ENCODE results near the gene APCDD1.
A peak's percentile ranks its signal among the peaks of the same experiment; 100 is the strongest.

The APCDD1 gene

DNA sequence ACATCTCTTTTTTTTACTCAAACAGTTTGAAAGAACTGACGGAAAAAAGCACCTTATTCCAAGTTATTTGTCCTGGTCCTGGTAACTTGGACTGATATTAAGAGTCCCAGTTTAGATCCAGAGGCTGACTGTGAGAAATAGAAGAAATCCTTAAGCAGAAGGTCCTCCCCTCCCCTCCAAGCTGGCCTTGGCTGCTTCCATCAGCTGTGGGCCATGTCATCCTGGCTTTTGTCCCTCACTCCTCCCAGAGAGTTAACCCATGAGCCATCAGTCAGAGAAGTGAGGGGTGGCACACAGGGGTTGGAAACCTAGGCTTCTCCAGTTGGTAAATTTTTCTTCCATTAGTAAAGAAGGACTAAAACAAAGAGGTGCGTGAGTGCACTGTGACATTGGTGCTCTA, 61.6 kb downstream of the APCDD1 start:
- no peak overlapping the region for H3K27ac ChIP-seq
- no peak overlapping the region for H3K4me2 ChIP-seq (ENCODE audit: low read length)
- H3K9ac ChIP-seq, result no peak overlapping the region
- H3K4me1 ChIP-seq, result no peaks in the 10 kb centered on the region
- no peaks in the 10 kb centered on the region for H3K9me3 ChIP-seq (ENCODE audit: control insufficient read depth, low read length)
- H3K36me3 ChIP-seq (ENCODE audit: control insufficient read depth, insufficient read depth, low read length), result no peaks in the 10 kb centered on the region
- no peak overlapping the region for H3K4me3 ChIP-seq (ENCODE audit: low read depth, low read length)
- no peaks in the 10 kb centered on the region for H3K79me2 ChIP-seq
- no peak overlapping the region for H2AFZ ChIP-seq
- TF ChIP-seq, protein P1, sequence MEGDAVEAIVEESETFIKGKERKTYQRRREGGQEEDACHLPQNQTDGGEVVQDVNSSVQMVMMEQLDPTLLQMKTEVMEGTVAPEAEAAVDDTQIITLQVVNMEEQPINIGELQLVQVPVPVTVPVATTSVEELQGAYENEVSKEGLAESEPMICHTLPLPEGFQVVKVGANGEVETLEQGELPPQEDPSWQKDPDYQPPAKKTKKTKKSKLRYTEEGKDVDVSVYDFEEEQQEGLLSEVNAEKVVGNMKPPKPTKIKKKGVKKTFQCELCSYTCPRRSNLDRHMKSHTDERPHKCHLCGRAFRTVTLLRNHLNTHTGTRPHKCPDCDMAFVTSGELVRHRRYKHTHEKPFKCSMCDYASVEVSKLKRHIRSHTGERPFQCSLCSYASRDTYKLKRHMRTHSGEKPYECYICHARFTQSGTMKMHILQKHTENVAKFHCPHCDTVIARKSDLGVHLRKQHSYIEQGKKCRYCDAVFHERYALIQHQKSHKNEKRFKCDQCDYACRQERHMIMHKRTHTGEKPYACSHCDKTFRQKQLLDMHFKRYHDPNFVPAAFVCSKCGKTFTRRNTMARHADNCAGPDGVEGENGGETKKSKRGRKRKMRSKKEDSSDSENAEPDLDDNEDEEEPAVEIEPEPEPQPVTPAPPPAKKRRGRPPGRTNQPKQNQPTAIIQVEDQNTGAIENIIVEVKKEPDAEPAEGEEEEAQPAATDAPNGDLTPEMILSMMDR (IDR thresholded peaks at IDR 0.05), result no peak
- H3K27me3 ChIP-seq (ENCODE audit: control insufficient read depth, insufficient read depth, low read length), result no peaks in the 10 kb centered on the region

DNA sequence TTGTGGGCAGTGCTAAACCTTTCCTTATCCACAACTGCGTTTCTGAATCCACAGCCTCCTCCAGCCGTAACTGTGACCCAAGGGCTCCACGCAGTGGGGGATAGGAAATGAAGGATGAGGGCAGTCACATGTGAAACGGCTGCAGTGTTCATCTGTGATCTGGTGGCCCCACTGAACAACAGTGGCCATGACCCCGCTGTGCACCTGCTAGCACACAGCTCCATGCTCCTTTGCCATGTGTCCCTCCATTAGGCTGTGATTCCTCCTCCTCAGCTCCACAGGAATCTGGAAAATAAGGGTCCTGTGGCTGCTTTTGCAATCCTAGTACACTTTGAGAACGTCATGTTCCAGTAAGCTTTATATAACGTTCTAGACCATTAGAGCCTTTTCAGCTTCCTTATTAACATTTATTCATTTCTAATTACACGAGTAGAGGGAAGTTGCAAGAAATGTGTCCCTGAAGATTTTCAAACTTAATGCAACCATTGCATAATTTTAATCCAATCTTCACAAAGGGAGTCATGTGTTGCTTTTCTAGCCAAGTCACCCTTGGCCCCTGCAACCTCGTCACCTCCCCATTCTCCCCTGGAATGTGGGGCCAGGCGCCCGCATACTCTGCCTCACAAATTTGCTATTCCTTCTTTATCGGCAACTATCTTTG, 64.3 kb downstream of the APCDD1 start:
- Histone ChIP-seq H3K4me1 (no peaks in the 10 kb centered on the region), H3K36me3 (ENCODE audit: control insufficient read depth, insufficient read depth, low read length) (no peaks in the 10 kb centered on the region), H3K4me2 (ENCODE audit: low read length) (no peak overlapping the region), H3K4me3 (ENCODE audit: low read depth, low read length) (no peak overlapping the region), H2AFZ (peak overlapping the region; percentile 50), H3K27ac (no peak overlapping the region), H3K9me3 (ENCODE audit: control insufficient read depth, low read length) (no peaks in the 10 kb centered on the region), H3K27me3 (ENCODE audit: control insufficient read depth, insufficient read depth, low read length) (no peaks in the 10 kb centered on the region), H3K79me2 (no peaks in the 10 kb centered on the region), H3K9ac (no peak overlapping the region)
- TF ChIP-seq, protein P1 (IDR thresholded peaks at IDR 0.05), result no peak

DNA sequence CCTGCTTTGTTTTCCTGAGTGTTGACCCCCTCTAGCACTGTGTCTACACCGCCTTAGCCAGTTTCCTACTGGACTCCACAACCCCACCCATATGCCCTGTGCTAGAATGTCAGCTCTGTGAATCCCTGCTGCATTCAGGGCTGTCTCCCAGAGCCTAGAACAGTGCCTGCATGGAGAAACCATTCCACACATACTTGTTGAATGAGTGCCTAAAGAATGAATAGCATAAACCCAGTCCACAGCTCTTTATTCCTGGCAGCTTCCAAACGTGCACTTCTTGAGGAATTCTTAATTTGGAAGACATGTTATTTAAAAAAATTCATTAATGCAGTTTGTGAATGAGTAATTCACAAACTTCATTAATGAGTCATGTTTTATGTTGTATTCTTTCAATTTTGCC, 64.9 kb downstream of the APCDD1 start:
- H3K9ac ChIP-seq, result no peak overlapping the region
- H3K79me2 ChIP-seq, result no peaks in the 10 kb centered on the region
- H3K4me2 ChIP-seq (ENCODE audit: low read length), result no peak overlapping the region
- no peak overlapping the region for H2AFZ ChIP-seq
- no peak overlapping the region for H3K4me3 ChIP-seq (ENCODE audit: low read depth, low read length)
- H3K4me1 ChIP-seq, result no peaks in the 10 kb centered on the region
- H3K27ac ChIP-seq, result no peak overlapping the region
- TF ChIP-seq, protein P1 (IDR thresholded peaks at IDR 0.05), result no peak
- H3K36me3 ChIP-seq (ENCODE audit: control insufficient read depth, insufficient read depth, low read length), result no peaks in the 10 kb centered on the region
- H3K9me3 ChIP-seq (ENCODE audit: control insufficient read depth, low read length), result no peaks in the 10 kb centered on the region
- no peaks in the 10 kb centered on the region for H3K27me3 ChIP-seq (ENCODE audit: control insufficient read depth, insufficient read depth, low read length)

DNA sequence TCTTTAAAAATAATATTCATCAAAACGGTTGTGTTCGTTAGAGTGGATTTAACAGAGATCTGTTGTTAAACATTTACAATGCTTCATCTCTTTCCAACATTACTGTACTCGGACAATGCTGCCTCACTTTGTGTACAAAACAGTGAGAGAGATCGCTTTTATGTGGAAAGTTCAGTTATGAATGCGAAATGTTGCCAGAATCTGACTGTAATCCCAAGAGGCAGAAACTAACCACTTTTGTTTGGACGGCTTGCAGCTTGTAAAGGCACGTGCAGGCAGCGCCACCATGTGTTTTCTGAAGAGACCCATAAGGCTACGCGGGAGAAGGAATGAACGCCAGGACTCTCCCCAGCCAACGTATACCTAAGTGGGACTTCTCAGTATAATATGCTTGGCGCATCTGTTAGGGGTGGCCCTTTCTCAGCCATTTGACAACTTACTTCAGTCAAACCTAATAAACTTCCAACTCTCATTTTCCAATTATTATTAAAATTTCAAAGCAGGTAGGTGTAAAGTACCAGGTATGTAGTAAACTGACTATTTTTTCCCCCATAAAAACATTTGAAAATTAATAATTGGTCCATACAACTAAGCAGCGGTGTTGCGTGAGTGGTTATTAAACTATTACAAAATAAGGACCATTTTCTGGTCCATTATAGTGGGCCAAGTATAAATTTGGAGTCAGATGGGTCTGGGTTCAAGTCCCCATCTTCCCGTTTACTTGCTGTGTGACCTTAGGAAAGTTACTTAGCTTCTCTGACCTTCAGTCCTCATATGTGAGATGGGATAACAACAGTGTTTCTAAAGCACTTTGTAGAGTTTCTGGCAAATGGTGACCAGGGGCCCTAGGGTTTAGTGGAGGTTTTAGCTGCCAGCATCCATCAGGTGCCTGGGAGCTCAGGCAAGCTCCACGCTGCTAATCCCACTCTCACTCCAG, 65.8 kb downstream of the APCDD1 start:
- H3K4me3 ChIP-seq (ENCODE audit: low read depth, low read length), result no peak overlapping the region
- H3K79me2 ChIP-seq, result no peaks in the 10 kb centered on the region
- TF ChIP-seq, protein P1 (IDR thresholded peaks at IDR 0.05), result peak; percentile 80
- H3K36me3 ChIP-seq (ENCODE audit: control insufficient read depth, insufficient read depth, low read length), result no peaks in the 10 kb centered on the region
- no peaks in the 10 kb centered on the region for H3K27me3 ChIP-seq (ENCODE audit: control insufficient read depth, insufficient read depth, low read length)
- H3K9ac ChIP-seq, result no peak overlapping the region
- H2AFZ ChIP-seq, result no peak overlapping the region
- no peak overlapping the region for H3K27ac ChIP-seq
- H3K4me1 ChIP-seq, result no peaks in the 10 kb centered on the region
- H3K9me3 ChIP-seq (ENCODE audit: control insufficient read depth, low read length), result no peaks in the 10 kb centered on the region
- H3K4me2 ChIP-seq (ENCODE audit: low read length), result no peak overlapping the region
